H9 (cell line): ENCODE data around the gene KRT8. TPM values are rescaled to one million over a fixed set of nuclear protein-coding genes. Genes with fewer than 3 reads are reported as not detected.

Experiments
- DNase-seq: peaks from one replicate; pipeline ENCODE4 v3.0.0-alpha.2; 2017
- H2AFZ ChIP-seq: one replicate; pipeline ENCODE4 v1.6.1; 2013; ENCODE audit warnings: mild to moderate bottlenecking, low read length, control low read depth, moderate library complexity
- H2AK5ac ChIP-seq: 2 replicates; pipeline ENCODE4 v1.6.1; 2013; ENCODE audit warnings: low read length, control low read depth, mixed read lengths; ENCODE audit not compliant: insufficient read length
- H2BK120ac ChIP-seq: one replicate; pipeline ENCODE4 v1.6.1; 2013; ENCODE audit warnings: low read depth, mild to moderate bottlenecking, low read length, control low read depth, inconsistent platforms; ENCODE audit not compliant: poor library complexity, severe bottlenecking
- H2BK12ac ChIP-seq: 2 replicates; pipeline ENCODE4 v1.6.1; 2013; ENCODE audit warnings: low read length, control low read depth, mixed read lengths, low read depth; ENCODE audit not compliant: insufficient read length
- H2BK15ac ChIP-seq: 2 replicates; pipeline ENCODE4 v1.6.1; 2013; ENCODE audit warnings: low read depth, low read length, control low read depth
- H2BK20ac ChIP-seq: one replicate; pipeline ENCODE4 v1.6.1; 2013; ENCODE audit warnings: low read depth, mild to moderate bottlenecking, low read length, control low read depth, inconsistent platforms; ENCODE audit not compliant: poor library complexity, severe bottlenecking
- H2BK5ac ChIP-seq: 2 replicates; pipeline ENCODE4 v1.6.1; 2013; ENCODE audit warnings: low read length, control low read depth, mixed read lengths; ENCODE audit not compliant: insufficient read length
- H3K14ac ChIP-seq: 2 replicates; pipeline ENCODE4 v1.6.1; 2013; ENCODE audit warnings: low read length, control low read depth; ENCODE audit not compliant: insufficient read depth
- H3K18ac ChIP-seq: 2 replicates; pipeline ENCODE4 v1.6.1; 2013; ENCODE audit warnings: low read depth, mild to moderate bottlenecking, mixed read lengths, low read length, control low read depth; ENCODE audit not compliant: insufficient read length
- H3K23ac ChIP-seq: 2 replicates; pipeline ENCODE4 v1.6.1; 2013; ENCODE audit warnings: low read length, control low read depth, mixed read lengths, low read depth; ENCODE audit not compliant: insufficient read length
- H3K23me2 ChIP-seq: 2 replicates; pipeline ENCODE4 v1.6.1; 2013; ENCODE audit warnings: low read depth, mild to moderate bottlenecking, mixed read lengths, low read length, control low read depth; ENCODE audit not compliant: insufficient read length, poor library complexity, severe bottlenecking
- H3K27ac ChIP-seq: 2 replicates; pipeline ENCODE4 v1.5.1; 2013; ENCODE audit warnings: low read length, control low read depth, mixed read lengths, low read depth; ENCODE audit not compliant: insufficient read length
- H3K27me3 ChIP-seq: 2 replicates; pipeline ENCODE4 v1.6.1; 2013; ENCODE audit warnings: low read length, control low read depth, inconsistent platforms; ENCODE audit not compliant: insufficient read depth
- H3K4ac ChIP-seq: 2 replicates; pipeline ENCODE4 v1.6.1; 2013; ENCODE audit warnings: low read depth, mild to moderate bottlenecking, control low read depth, inconsistent platforms, low read length, moderate library complexity
- H3K4me1 ChIP-seq: 2 replicates; pipeline ENCODE4 v1.6.1; 2013; ENCODE audit warnings: low read length, control low read depth, inconsistent platforms; ENCODE audit not compliant: insufficient read depth
- H3K4me2 ChIP-seq: 2 replicates; pipeline ENCODE4 v1.6.1; 2013; ENCODE audit warnings: low read length, control low read depth, mixed read lengths; ENCODE audit not compliant: insufficient read length, insufficient read depth
- H3K56ac ChIP-seq: 2 replicates; pipeline ENCODE4 v1.6.1; 2013; ENCODE audit warnings: low read depth, mild to moderate bottlenecking, mixed read lengths, low read length, control low read depth; ENCODE audit not compliant: insufficient read length
- H3K79me1 ChIP-seq: 2 replicates; pipeline ENCODE4 v1.6.1; 2013; ENCODE audit warnings: low read depth, mild to moderate bottlenecking, moderate library complexity, low read length, control low read depth, inconsistent platforms; ENCODE audit not compliant: insufficient read depth, poor library complexity, severe bottlenecking
- H3K79me2 ChIP-seq: 2 replicates; pipeline ENCODE4 v1.6.1; 2013; ENCODE audit warnings: low read length, control low read depth, inconsistent platforms; ENCODE audit not compliant: insufficient read depth
- H3K9ac ChIP-seq: 2 replicates; pipeline ENCODE4 v1.6.1; 2013; ENCODE audit warnings: low read length, control low read depth, mixed read lengths; ENCODE audit not compliant: insufficient read length; ENCODE audit errors: extremely low read depth
- H3K9me3 ChIP-seq: one replicate; pipeline ENCODE4 v1.6.1; 2013; ENCODE audit warnings: low read depth, low read length, inconsistent platforms; ENCODE audit not compliant: control insufficient read depth
- H3T11ph ChIP-seq: one replicate; pipeline ENCODE4 v1.6.1; 2013; ENCODE audit warnings: mild to moderate bottlenecking, low read length, control low read depth, inconsistent platforms
- H4K20me1 ChIP-seq: one replicate; pipeline ENCODE4 v1.6.1; 2013; ENCODE audit not compliant: control insufficient read depth, insufficient read length, insufficient read depth
- H4K5ac ChIP-seq: 2 replicates; pipeline ENCODE4 v1.6.1; 2013; ENCODE audit warnings: low read depth, mild to moderate bottlenecking, mixed read lengths, low read length, control low read depth; ENCODE audit not compliant: insufficient read length
- H4K8ac ChIP-seq: replicated peaks from 2 replicates; pipeline ENCODE4 v1.6.1; 2013; ENCODE audit warnings: low read length, control low read depth, mixed read lengths, low read depth; ENCODE audit not compliant: insufficient read length
- H4K91ac ChIP-seq: 2 replicates; pipeline ENCODE4 v1.6.1; 2013; ENCODE audit warnings: low read depth, mild to moderate bottlenecking, moderate library complexity, mixed read lengths, low read length, control low read depth; ENCODE audit not compliant: insufficient read length
- H3K27ac Mint-ChIP-seq, 3 experiments: 2 replicates in 2 of 3; 3 replicates in 1 of 3; pipeline ENCODE4 v1.8.0; 2020 to 2021; ENCODE audit warnings: mixed read lengths in 3 of 3, mild to moderate bottlenecking in 1 of 3, moderate library complexity in 1 of 3
- H3K27me3 Mint-ChIP-seq: 2 replicates; pipeline ENCODE4 v1.8.0; 2021; ENCODE audit warnings: low read depth, mild to moderate bottlenecking, moderate library complexity, mixed read lengths
- H3K36me3 Mint-ChIP-seq, 3 experiments: 2 replicates in 2 of 3; 3 replicates in 1 of 3; pipeline ENCODE4 v1.8.0; 2020 to 2021; ENCODE audit warnings: low read depth in 3 of 3, mixed read lengths in 3 of 3; ENCODE audit not compliant: insufficient read depth in 1 of 3
- H3K4me1 Mint-ChIP-seq, 2 experiments: 2 replicates each; pipeline ENCODE4 v1.8.0; 2020; ENCODE audit warnings: mixed read lengths in 2 of 2
- H3K4me3 Mint-ChIP-seq, 2 experiments: 2 replicates in 1 of 2; 3 replicates in 1 of 2; pipeline ENCODE4 v1.8.0; 2020 to 2021; ENCODE audit warnings: mild to moderate bottlenecking in 2 of 2, mixed read lengths in 2 of 2, moderate library complexity in 1 of 2
- H3K9me3 Mint-ChIP-seq, 2 experiments: 2 replicates in 1 of 2; 3 replicates in 1 of 2; pipeline ENCODE4 v1.8.0; 2020; ENCODE audit warnings: mild to moderate bottlenecking in 2 of 2, mixed read lengths in 2 of 2, moderate library complexity in 1 of 2
- CTCF ChIP-seq: fragments of 200-600 bp; sonication (generic); conservative IDR thresholded peaks from 3 replicates; pipeline ENCODE4 v1.8.0; 2021; ENCODE audit warnings: antibody characterized with exemption, mild to moderate bottlenecking
- WGBS: extraction: QIAGEN DNeasy Blood & Tissue Kit; methylation state at CpG from one replicate; pipeline ENCODE4 v1.1.7; 2013; ENCODE audit warnings: missing lambda C conversion rate, low lambda C conversion rate, mixed read lengths; ENCODE audit not compliant: insufficient read length; ENCODE audit errors: extremely low coverage; 5-methylcytosine and 5-hydroxymethylcytosine counted together
- total RNA-seq: library from RNA; stranded (reverse); gene quantifications from 2 replicates; pipeline ENCODE4 v1.2.1, GENCODE V29; 2021

Gene KRT8
- total RNA-seq, 1 experiment from 2014 or later: 244 TPM

- H4K20me1 ChIP-seq: no peaks in the 10 kb centered on the region
- H3K27ac ChIP-seq: no peak overlapping the region
- no peak overlapping the region for H2AK5ac ChIP-seq
- no peak overlapping the region for H4K8ac ChIP-seq
- no peak overlapping the region for H2BK120ac ChIP-seq
- no peaks in the 10 kb centered on the region for H3K23me2 ChIP-seq
- no peaks in the 10 kb centered on the region for H3K4me1 ChIP-seq
- no peak overlapping the region for H3K9ac ChIP-seq
- Mint-ChIP-seq H3K4me3 (no peak overlapping the region), H3K27me3 (peaks cover 24% of the 10 kb centered on the region), H3K9me3 (no peaks in the 10 kb centered on the region), H3K36me3 (no peaks in the 10 kb centered on the region), H3K27ac (no peak overlapping the region), H3K4me1 (peaks cover 0 to 4% of the 10 kb centered on the region in 2 experiments; a peak in 1 of 4 replicates)
- H2BK5ac ChIP-seq: no peak overlapping the region
- no peaks in the 10 kb centered on the region for H3K27me3 ChIP-seq
- no peak overlapping the region for H2BK15ac ChIP-seq
- no peak for TF ChIP-seq CTCF
- no peak overlapping the region for H2AFZ ChIP-seq
- no peak overlapping the region for H3T11ph ChIP-seq
- no peak overlapping the region for H4K91ac ChIP-seq
- no peaks in the 10 kb centered on the region for H3K79me1 ChIP-seq
- H3K18ac ChIP-seq: no peak overlapping the region
- no peaks in the 10 kb centered on the region for H3K79me2 ChIP-seq
- H2BK20ac ChIP-seq: no peak overlapping the region
- H3K4ac ChIP-seq: no peak overlapping the region
- no peak for DNase-seq
- no peak overlapping the region for H3K14ac ChIP-seq
- WGBS: no CpG with 5 or more reads among the region's 5 CpGs
- H2BK12ac ChIP-seq: no peak overlapping the region
- no peak overlapping the region for H3K23ac ChIP-seq
- no peak overlapping the region for H4K5ac ChIP-seq
- no peaks in the 10 kb centered on the region for H3K9me3 ChIP-seq
- H3K56ac ChIP-seq: no peak overlapping the region
- no peak overlapping the region for H3K4me2 ChIP-seq
Measured at GRCh38 chr12:52850681-52851080, 54.2 kb downstream of the KRT8 start.
